HFF-Myc (cell line): ENCODE measurements around the gene CIAO2B.
"Not testable (repeated sequence)": the region's sequence is repeated elsewhere in the genome, so short reads cannot be mapped to it uniquely, and the experiment has no call there.

Source experiments
- DNase-seq: peaks from one replicate; pipeline ENCODE4 v3.0.0-alpha.2; 2011; ENCODE audit warnings: low read depth; ENCODE audit errors: extremely low read depth
- H3K4me3 ChIP-seq: replicated peaks from 2 replicates; pipeline ENCODE4 v1.5.1; 2011; ENCODE audit warnings: low read depth, mild to moderate bottlenecking, control low read depth, low read length
- TF ChIP-seq, protein P1 (sequence below): IDR thresholded peaks from 2 replicates; pipeline ENCODE4 v1.5.1; 2012; ENCODE audit warnings: mild to moderate bottlenecking, low read depth, low read length, control low read depth; ENCODE audit errors: missing control alignments

CIAO2B gene

GRCh38 chr16:66898207-66898606 lies 36.0 kb downstream of the CIAO2B start:
- TF ChIP-seq, protein P1, sequence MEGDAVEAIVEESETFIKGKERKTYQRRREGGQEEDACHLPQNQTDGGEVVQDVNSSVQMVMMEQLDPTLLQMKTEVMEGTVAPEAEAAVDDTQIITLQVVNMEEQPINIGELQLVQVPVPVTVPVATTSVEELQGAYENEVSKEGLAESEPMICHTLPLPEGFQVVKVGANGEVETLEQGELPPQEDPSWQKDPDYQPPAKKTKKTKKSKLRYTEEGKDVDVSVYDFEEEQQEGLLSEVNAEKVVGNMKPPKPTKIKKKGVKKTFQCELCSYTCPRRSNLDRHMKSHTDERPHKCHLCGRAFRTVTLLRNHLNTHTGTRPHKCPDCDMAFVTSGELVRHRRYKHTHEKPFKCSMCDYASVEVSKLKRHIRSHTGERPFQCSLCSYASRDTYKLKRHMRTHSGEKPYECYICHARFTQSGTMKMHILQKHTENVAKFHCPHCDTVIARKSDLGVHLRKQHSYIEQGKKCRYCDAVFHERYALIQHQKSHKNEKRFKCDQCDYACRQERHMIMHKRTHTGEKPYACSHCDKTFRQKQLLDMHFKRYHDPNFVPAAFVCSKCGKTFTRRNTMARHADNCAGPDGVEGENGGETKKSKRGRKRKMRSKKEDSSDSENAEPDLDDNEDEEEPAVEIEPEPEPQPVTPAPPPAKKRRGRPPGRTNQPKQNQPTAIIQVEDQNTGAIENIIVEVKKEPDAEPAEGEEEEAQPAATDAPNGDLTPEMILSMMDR, result no peak
- no peak overlapping the region for H3K4me3 ChIP-seq
- DNase-seq, result no peak

DNA sequence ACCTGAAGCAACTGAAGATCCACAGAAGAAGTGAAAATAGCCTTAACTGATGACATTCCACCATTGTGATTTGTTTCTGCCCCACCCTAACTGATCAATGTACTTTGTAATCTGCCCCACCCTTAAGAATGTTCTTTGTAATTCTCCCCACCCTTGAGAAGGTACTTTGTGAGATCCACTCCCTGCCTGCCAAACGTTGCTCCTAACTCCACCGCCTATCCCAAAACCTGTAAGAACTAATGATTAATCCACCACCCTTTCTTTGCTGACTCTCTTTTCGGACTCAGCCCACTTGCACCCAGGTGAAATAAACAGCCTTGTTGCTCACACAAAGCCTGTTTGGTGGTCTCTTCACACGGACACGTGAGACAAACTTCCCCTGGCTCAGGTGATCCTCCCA lies 37.5 kb downstream of the CIAO2B start:
- not testable (repeated sequence) for H3K4me3 ChIP-seq, DNase-seq

GRCh38 chr16:66895999-66896398 lies 38.2 kb downstream of the CIAO2B start:
- TF ChIP-seq, protein P1, result no peak
- no peak overlapping the region for H3K4me3 ChIP-seq
- no peak for DNase-seq

DNA sequence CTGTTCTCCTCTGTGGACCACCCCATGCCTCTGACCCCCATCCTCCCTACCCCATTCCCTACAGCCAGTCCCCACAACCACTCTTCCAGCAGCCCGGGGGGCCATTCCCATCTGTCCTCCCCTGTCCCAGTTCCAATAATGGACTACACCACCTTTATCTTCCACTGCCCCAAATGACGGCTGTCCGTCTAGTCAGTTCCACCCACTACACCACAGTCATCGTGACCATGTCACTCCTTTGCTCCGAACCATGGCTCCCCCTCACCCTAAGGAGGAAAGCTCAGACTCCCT lies 38.6 kb downstream of the CIAO2B start:
- TF ChIP-seq, protein P1, result no peak
- DNase-seq, result no peak
- H3K4me3 ChIP-seq, result no peak overlapping the region

DNA sequence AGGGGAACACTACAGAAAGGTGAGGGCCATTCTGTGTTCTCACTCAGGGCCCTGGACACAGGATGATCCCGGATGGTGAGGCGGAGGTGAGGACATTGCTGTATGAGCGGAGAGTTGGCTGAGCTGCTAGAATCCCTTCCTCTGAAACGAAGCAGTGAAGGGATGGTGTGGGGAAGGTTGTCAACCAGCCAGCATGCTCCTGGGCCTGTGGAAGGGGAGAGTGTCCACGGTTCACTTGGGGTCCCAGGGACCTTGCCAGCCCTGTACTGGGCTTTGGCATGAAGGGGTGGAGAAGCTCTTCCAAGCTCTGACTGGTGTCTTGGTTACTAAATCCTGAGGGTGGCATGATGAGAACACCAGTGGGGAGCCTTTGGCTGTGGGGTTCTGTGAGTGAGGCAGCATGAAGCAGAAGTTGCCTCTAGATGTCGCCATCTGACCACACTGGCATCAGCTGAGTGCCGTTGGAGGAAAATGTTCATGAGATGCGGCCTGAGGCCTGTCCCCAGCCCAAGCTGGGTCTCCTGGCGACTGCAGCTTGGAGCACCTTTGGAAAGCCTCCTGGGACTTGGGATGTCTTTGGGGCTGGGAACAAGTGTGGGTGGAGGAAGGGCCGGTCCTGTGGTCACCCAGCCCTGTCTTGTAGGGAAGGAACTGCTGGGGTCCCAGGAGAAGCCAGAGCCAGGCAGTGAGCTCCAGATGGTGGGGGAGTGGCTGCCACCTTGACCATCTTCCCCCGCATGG lies 39.1 kb downstream of the CIAO2B start:
- TF ChIP-seq, protein P1, result peak; percentile 77
- DNase-seq, result no peak
- H3K4me3 ChIP-seq, result no peak overlapping the region

DNA sequence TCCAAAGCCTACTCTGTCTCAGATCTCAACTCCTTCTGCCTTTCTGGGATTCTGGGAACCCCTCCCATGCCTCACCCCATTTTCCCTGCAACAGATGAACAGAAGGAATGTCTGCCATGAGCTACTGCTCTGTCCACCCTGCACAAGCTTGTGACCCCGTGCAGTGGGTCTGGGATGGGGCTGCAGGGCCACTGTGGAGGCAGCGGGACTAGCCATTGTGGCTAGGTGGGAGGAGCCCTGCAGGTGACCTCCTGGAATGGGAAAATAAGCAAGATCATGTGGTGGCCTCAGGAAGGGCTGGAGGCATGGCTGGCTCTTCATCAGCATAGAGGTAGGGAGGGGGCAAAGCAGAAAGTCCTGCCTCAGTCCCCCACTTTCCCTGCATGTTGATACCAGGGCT lies 40.1 kb downstream of the CIAO2B start:
- TF ChIP-seq, protein P1, result no peak
- DNase-seq, result no peak
- H3K4me3 ChIP-seq, result no peak overlapping the region

GRCh38 chr16:66891797-66892196 lies 42.4 kb downstream of the CIAO2B start:
- H3K4me3 ChIP-seq, result no peak overlapping the region
- DNase-seq, result no peak
- TF ChIP-seq, protein P1, result no peak
